Neural cell (in vitro differentiated cells): ENCODE data around the gene RAB40A. TPM values are rescaled to one million over a fixed set of nuclear protein-coding genes. Genes with fewer than 3 reads are reported as not detected.

Experiments used
- H2AFZ ChIP-seq: fragments of 200-600, 300-800 bp; sonication (generic), shearing (Covaris generic); 2 replicates; pipeline ENCODE4 v1.6.0; 2014; ENCODE audit warnings: low read depth, mild to moderate bottlenecking, antibody characterized with exemption, low read length, moderate library complexity
- H3F3A ChIP-seq: fragments of 200-600 bp; shearing (Covaris generic); 2 replicates; pipeline ENCODE4 v1.6.1; 2016; ENCODE audit warnings: mild to moderate bottlenecking, moderate library complexity, mixed read lengths, antibody characterized with exemption, low read length; ENCODE audit not compliant: insufficient read depth, poor library complexity, severe bottlenecking
- H3K27ac ChIP-seq: fragments of 200-600, 300-800 bp; sonication (generic), shearing (Covaris generic); 2 replicates; pipeline ENCODE4 v1.5.1; 2014; ENCODE audit warnings: mild to moderate bottlenecking, low read length, moderate library complexity
- H3K27me3 ChIP-seq: fragments of 300-800, 200-600 bp; sonication (generic), shearing (Covaris generic); 2 replicates; pipeline ENCODE4 v1.6.0; 2014; ENCODE audit warnings: mild to moderate bottlenecking, low read depth, low read length, moderate library complexity; ENCODE audit not compliant: insufficient read depth
- H3K36me3 ChIP-seq: fragments of 300-800, 200-600 bp; sonication (generic), shearing (Covaris generic); 2 replicates; pipeline ENCODE4 v1.5.1; 2014; ENCODE audit warnings: mild to moderate bottlenecking, antibody characterized with exemption, low read length, moderate library complexity; ENCODE audit not compliant: insufficient read depth
- H3K4me2 ChIP-seq: fragments of 300-800, 200-600 bp; sonication (generic), shearing (Covaris generic); 2 replicates; pipeline ENCODE4 v1.6.0; 2014; ENCODE audit warnings: mild to moderate bottlenecking, low read length
- H3K4me3 ChIP-seq: fragments of 300-800, 200-600 bp; sonication (generic), shearing (Covaris generic); 2 replicates; pipeline ENCODE4 v1.5.1; 2014; ENCODE audit warnings: mild to moderate bottlenecking, low read length, moderate library complexity
- H3K79me2 ChIP-seq: fragments of 200-600 bp; shearing (Covaris generic); replicated peaks from 2 replicates; pipeline ENCODE4 v1.6.0; 2014; ENCODE audit warnings: mild to moderate bottlenecking, low read length, moderate library complexity; ENCODE audit not compliant: insufficient read depth
- H3K9ac ChIP-seq: fragments of 300-800, 200-600 bp; sonication (generic), shearing (Covaris generic); 2 replicates; pipeline ENCODE4 v1.6.1; 2016; ENCODE audit warnings: mild to moderate bottlenecking, low read length, mixed read lengths
- H3K9me2 ChIP-seq: fragments of 200-600 bp; shearing (Covaris generic); 2 replicates; pipeline ENCODE4 v1.6.1; 2016; ENCODE audit warnings: mild to moderate bottlenecking, low read length, mixed read lengths; ENCODE audit not compliant: insufficient read depth
- H3K9me3 ChIP-seq: fragments of 200-600, 300-800 bp; sonication (generic), shearing (Covaris generic); 2 replicates; pipeline ENCODE4 v1.6.1; 2016; ENCODE audit warnings: mild to moderate bottlenecking, mixed run types, low read length, moderate library complexity, mixed read lengths
- H4K20me1 ChIP-seq: fragments of 200-600 bp; shearing (Covaris generic); 2 replicates; pipeline ENCODE4 v1.6.1; 2016; ENCODE audit warnings: mild to moderate bottlenecking, mixed run types; ENCODE audit not compliant: insufficient read depth
- CTCF ChIP-seq: fragments of 450-650 bp; IDR thresholded peaks from 2 replicates; pipeline ENCODE4 v1.5.1; 2014; ENCODE audit warnings: antibody characterized with exemption, mild to moderate bottlenecking, moderate library complexity; ENCODE audit not compliant: poor library complexity, severe bottlenecking
- EP300 ChIP-seq: fragments of 450-650 bp; conservative IDR thresholded peaks from 2 replicates; pipeline ENCODE4 v1.6.1; 2014; ENCODE audit warnings: antibody characterized with exemption, mild to moderate bottlenecking, moderate library complexity; ENCODE audit not compliant: poor library complexity, severe bottlenecking
- EZH2 ChIP-seq: fragments of 200-600, 300-800 bp; shearing (Covaris generic), sonication (generic); IDR thresholded peaks from 2 replicates; pipeline ENCODE4 v1.6.1; 2014; ENCODE audit warnings: antibody characterized with exemption, low read length, borderline replicate concordance, mild to moderate bottlenecking; ENCODE audit not compliant: insufficient read depth, poor library complexity, severe bottlenecking
- MXI1 ChIP-seq: fragments of 450-650 bp; conservative IDR thresholded peaks from 2 replicates; pipeline ENCODE4 v1.6.1; 2014; ENCODE audit warnings: antibody characterized with exemption, mild to moderate bottlenecking; ENCODE audit not compliant: poor library complexity, severe bottlenecking
- POLR2AphosphoS5 ChIP-seq: IDR thresholded peaks from 2 replicates; pipeline ENCODE4 v1.6.1; 2012
- RAD21 ChIP-seq: fragments of 450-650 bp; conservative IDR thresholded peaks from 2 replicates; pipeline ENCODE4 v1.6.1; 2014; ENCODE audit warnings: antibody characterized with exemption, mild to moderate bottlenecking, moderate library complexity
- REST ChIP-seq: IDR thresholded peaks from 2 replicates; pipeline ENCODE4 v1.6.1; 2012; ENCODE audit warnings: borderline replicate concordance
- SMC3 ChIP-seq: fragments of 450-650 bp; conservative IDR thresholded peaks from 2 replicates; pipeline ENCODE4 v1.6.1; 2014; ENCODE audit warnings: antibody characterized with exemption, mild to moderate bottlenecking, moderate library complexity; ENCODE audit not compliant: poor library complexity
- TAF1 ChIP-seq: IDR thresholded peaks from 2 replicates; pipeline ENCODE4 v1.6.1; 2012; ENCODE audit warnings: low read depth
- polyA plus RNA-seq: library from polyadenylated mRNA; depleted of rRNA; stranded (reverse); fragments of >200 nt; gene quantifications from 2 replicates; pipeline ENCODE4 v1.2.3, GENCODE V29; 2014

The RAB40A gene
- polyA plus RNA-seq, 1 donor from 2014 or later = 1.9 TPM

DNA sequence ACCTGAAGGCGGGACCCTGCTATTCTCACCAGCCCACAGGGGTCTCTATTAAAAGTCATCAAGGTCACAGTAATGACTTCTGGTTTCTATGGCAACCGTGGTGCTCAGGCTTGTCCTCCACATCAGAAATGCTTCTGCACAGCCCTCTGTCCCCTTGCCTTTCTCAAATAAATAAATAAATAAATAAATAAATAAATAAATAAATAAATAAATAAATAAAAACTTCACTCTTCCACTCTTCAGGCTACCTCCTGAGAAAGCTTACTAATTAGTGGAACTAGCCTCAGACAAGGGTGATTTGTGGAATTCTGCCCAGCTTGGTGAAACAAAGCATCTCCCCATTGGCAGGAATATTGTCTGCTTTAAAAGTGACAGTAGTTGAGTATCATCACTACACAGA is 5.5 kb upstream of the RAB40A start:
- Histone ChIP-seq H3K27me3 (no peaks in the 10 kb centered on the region), H3K4me3 (no peak overlapping the region), H4K20me1 (no peaks in the 10 kb centered on the region), H3K36me3 (no peaks in the 10 kb centered on the region), H3K9ac (no peak overlapping the region), H3K9me2 (no peaks in the 10 kb centered on the region), H3K4me2 (no peak overlapping the region), H3K79me2 (no peaks in the 10 kb centered on the region), H3K27ac (no peak overlapping the region), H2AFZ (no peak overlapping the region), H3K9me3 (no peaks in the 10 kb centered on the region), H3F3A (no peaks in the 10 kb centered on the region)
- no peak for TF ChIP-seq TAF1
- no peak for TF ChIP-seq REST

GRCh38 chrX:103523605-103524004 is 4.3 kb upstream of the RAB40A start:
- no peak overlapping the region for H3K4me2 ChIP-seq
- no peaks in the 10 kb centered on the region for H3K9me3 ChIP-seq
- no peaks in the 10 kb centered on the region for H3K27me3 ChIP-seq
- TF ChIP-seq TAF1 (no peak), EZH2 (no peak), POLR2AphosphoS5 (no peak), CTCF (no peak), SMC3 (no peak), REST (no peak), MXI1 (no peak), RAD21 (no peak), EP300 (no peak)
- H3K9me2 ChIP-seq = no peaks in the 10 kb centered on the region
- H3K9ac ChIP-seq = no peak overlapping the region
- H3F3A ChIP-seq = no peaks in the 10 kb centered on the region
- no peaks in the 10 kb centered on the region for H4K20me1 ChIP-seq
- H3K4me3 ChIP-seq = no peak overlapping the region
- peak overlapping the region; percentile 12 for H3K27ac ChIP-seq
- H3K36me3 ChIP-seq = no peaks in the 10 kb centered on the region
- H3K79me2 ChIP-seq = no peaks in the 10 kb centered on the region
- H2AFZ ChIP-seq = no peak overlapping the region
